ENCODE results near the gene PRDX5.

Gene PRDX5

GRCh38 chr11:64362339-64362738 is 44.4 kb downstream of the PRDX5 start:
- Histone ChIP-seq H3K4me3 (ENCODE audit: low read length, poor library complexity, severe bottlenecking) (no peak overlapping the region), H3K4me2 (ENCODE audit: low read depth, low read length, poor library complexity, severe bottlenecking) (no peak overlapping the region), H3K79me2 (ENCODE audit: insufficient read depth, low read length) (peaks cover 18% of the 10 kb centered on the region; the same call in 1 of the 2 replicates), H3K9ac (ENCODE audit: low read depth, low read length, poor library complexity, severe bottlenecking) (no peak overlapping the region), H3K9me3 (ENCODE audit: insufficient read depth, low read depth, low read length) (no peaks in the 10 kb centered on the region), H3K36me3 (ENCODE audit: insufficient read depth, low read length) (peaks cover 17% of the 10 kb centered on the region; the same call in 1 of the 2 replicates), H3F3A (ENCODE audit: low read depth) (no peaks in the 10 kb centered on the region), H4K20me1 (ENCODE audit: insufficient read depth, low read length, poor library complexity, severe bottlenecking) (peaks cover 5% of the 10 kb centered on the region), H3K27me3 (ENCODE audit: insufficient read depth, low read length, poor library complexity, severe bottlenecking) (no peaks in the 10 kb centered on the region), H3K9me2 (replicated peaks; ENCODE audit: low read depth, low read length) (no peaks in the 10 kb centered on the region), H2AFZ (ENCODE audit: low read length) (no peak overlapping the region), H3K4me1 (ENCODE audit: insufficient read depth, low read length, poor library complexity, severe bottlenecking) (peaks cover 29% of the 10 kb centered on the region)
- TF ChIP-seq EZH2phosphoT487 (IDR thresholded peaks at IDR 0.05; ENCODE audit: borderline replicate concordance), result no peak
- TF ChIP-seq CTCF (conservative IDR thresholded peaks at IDR 0.05; ENCODE audit: low read length), result no peak

GRCh38 chr11:64364435-64364834 is 46.5 kb downstream of the PRDX5 start:
- no peak overlapping the region for H2AFZ ChIP-seq (ENCODE audit: low read length)
- H3K79me2 ChIP-seq (ENCODE audit: insufficient read depth, low read length), result peaks cover 10% of the 10 kb centered on the region; the same call in 1 of the 2 replicates
- H3K4me3 ChIP-seq (ENCODE audit: low read length, poor library complexity, severe bottlenecking), result no peak overlapping the region
- no peaks in the 10 kb centered on the region for H3K27me3 ChIP-seq (ENCODE audit: insufficient read depth, low read length, poor library complexity, severe bottlenecking)
- H3K9ac ChIP-seq (ENCODE audit: low read depth, low read length, poor library complexity, severe bottlenecking), result no peak overlapping the region
- TF ChIP-seq EZH2phosphoT487 (IDR thresholded peaks at IDR 0.05; ENCODE audit: borderline replicate concordance), result no peak
- no peaks in the 10 kb centered on the region for H3K9me2 ChIP-seq (replicated peaks; ENCODE audit: low read depth, low read length)
- no peaks in the 10 kb centered on the region for H3F3A ChIP-seq (ENCODE audit: low read depth)
- peaks cover 14% of the 10 kb centered on the region for H3K4me1 ChIP-seq (ENCODE audit: insufficient read depth, low read length, poor library complexity, severe bottlenecking)
- peaks cover 20% of the 10 kb centered on the region; the same call in 1 of the 2 replicates for H3K36me3 ChIP-seq (ENCODE audit: insufficient read depth, low read length)
- no peak overlapping the region for H3K4me2 ChIP-seq (ENCODE audit: low read depth, low read length, poor library complexity, severe bottlenecking)
- no peaks in the 10 kb centered on the region for H3K9me3 ChIP-seq (ENCODE audit: insufficient read depth, low read depth, low read length)
- peaks cover 5% of the 10 kb centered on the region for H4K20me1 ChIP-seq (ENCODE audit: insufficient read depth, low read length, poor library complexity, severe bottlenecking)

GRCh38 chr11:64364911-64365310 is 47.0 kb downstream of the PRDX5 start:
- Histone ChIP-seq H3F3A (ENCODE audit: low read depth) (no peaks in the 10 kb centered on the region), H2AFZ (ENCODE audit: low read length) (no peak overlapping the region), H3K36me3 (ENCODE audit: insufficient read depth, low read length) (peaks cover 20% of the 10 kb centered on the region; the same call in 1 of the 2 replicates), H3K27me3 (ENCODE audit: insufficient read depth, low read length, poor library complexity, severe bottlenecking) (no peaks in the 10 kb centered on the region), H3K79me2 (ENCODE audit: insufficient read depth, low read length) (peaks cover 5% of the 10 kb centered on the region; the same call in 1 of the 2 replicates), H3K4me1 (ENCODE audit: insufficient read depth, low read length, poor library complexity, severe bottlenecking) (peaks cover 11% of the 10 kb centered on the region), H4K20me1 (ENCODE audit: insufficient read depth, low read length, poor library complexity, severe bottlenecking) (peaks cover under 1% of the 10 kb centered on the region), H3K9ac (ENCODE audit: low read depth, low read length, poor library complexity, severe bottlenecking) (no peak overlapping the region), H3K4me3 (ENCODE audit: low read length, poor library complexity, severe bottlenecking) (no peak overlapping the region), H3K9me2 (replicated peaks; ENCODE audit: low read depth, low read length) (no peaks in the 10 kb centered on the region), H3K4me2 (ENCODE audit: low read depth, low read length, poor library complexity, severe bottlenecking) (no peak overlapping the region), H3K9me3 (ENCODE audit: insufficient read depth, low read depth, low read length) (no peaks in the 10 kb centered on the region)
- no peak for TF ChIP-seq EZH2phosphoT487 (IDR thresholded peaks at IDR 0.05; ENCODE audit: borderline replicate concordance)
- no peak for TF ChIP-seq CTCF (conservative IDR thresholded peaks at IDR 0.05; ENCODE audit: low read length)

- Histone ChIP-seq H3K9ac (ENCODE audit: low read depth, low read length, poor library complexity, severe bottlenecking) (no peak overlapping the region), H3K4me1 (ENCODE audit: insufficient read depth, low read length, poor library complexity, severe bottlenecking) (no peaks in the 10 kb centered on the region), H3K79me2 (ENCODE audit: insufficient read depth, low read length) (no peaks in the 10 kb centered on the region), H3K9me2 (replicated peaks; ENCODE audit: low read depth, low read length) (no peaks in the 10 kb centered on the region), H3K27me3 (ENCODE audit: insufficient read depth, low read length, poor library complexity, severe bottlenecking) (no peaks in the 10 kb centered on the region), H2AFZ (ENCODE audit: low read length) (no peak overlapping the region), H3K4me2 (ENCODE audit: low read depth, low read length, poor library complexity, severe bottlenecking) (no peak overlapping the region), H3K9me3 (ENCODE audit: insufficient read depth, low read depth, low read length) (no peaks in the 10 kb centered on the region), H3K4me3 (ENCODE audit: low read length, poor library complexity, severe bottlenecking) (no peak overlapping the region), H3F3A (ENCODE audit: low read depth) (no peaks in the 10 kb centered on the region), H4K20me1 (ENCODE audit: insufficient read depth, low read length, poor library complexity, severe bottlenecking) (no peaks in the 10 kb centered on the region), H3K36me3 (ENCODE audit: insufficient read depth, low read length) (peaks cover 14% of the 10 kb centered on the region; the same call in 1 of the 2 replicates)
- TF ChIP-seq EZH2phosphoT487 (IDR thresholded peaks at IDR 0.05; ENCODE audit: borderline replicate concordance) (no peak), CTCF (conservative IDR thresholded peaks at IDR 0.05; ENCODE audit: low read length) (no peak)
Observed at GRCh38 chr11:64366751-64367150, 48.8 kb downstream of the PRDX5 start.
